Activated T-cell treated with anti-CD3 and anti-CD28 coated beads for 4 hours (primary cell): ENCODE results near the gene NOL4L.

Experiments used
- DNase-seq: peaks from one replicate; pipeline ENCODE4 v3.0.0-alpha.2; 2020

Gene NOL4L

DNA sequence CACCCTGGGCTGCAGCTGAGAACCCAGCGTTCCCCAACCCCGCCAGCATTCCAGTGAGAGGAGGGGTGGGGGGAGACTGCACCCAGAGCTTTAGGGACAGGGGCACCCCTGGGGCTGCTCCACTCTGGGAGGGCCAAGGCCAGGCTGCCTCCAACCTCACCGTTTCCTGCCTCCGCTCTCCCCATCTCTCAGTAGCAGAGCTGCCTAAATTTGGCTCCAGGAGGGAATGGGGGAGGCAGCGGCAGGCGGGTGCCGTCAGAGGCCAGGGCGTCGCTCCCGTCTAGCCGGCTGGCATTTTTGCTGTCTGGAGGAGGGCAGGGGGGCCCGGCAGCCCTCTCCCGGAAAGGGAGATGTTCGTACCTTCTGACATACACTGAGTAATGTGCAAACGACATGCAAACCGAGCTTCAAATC lies 46.6 kb downstream of the NOL4L start:
- DNase-seq, result no peak

DNA sequence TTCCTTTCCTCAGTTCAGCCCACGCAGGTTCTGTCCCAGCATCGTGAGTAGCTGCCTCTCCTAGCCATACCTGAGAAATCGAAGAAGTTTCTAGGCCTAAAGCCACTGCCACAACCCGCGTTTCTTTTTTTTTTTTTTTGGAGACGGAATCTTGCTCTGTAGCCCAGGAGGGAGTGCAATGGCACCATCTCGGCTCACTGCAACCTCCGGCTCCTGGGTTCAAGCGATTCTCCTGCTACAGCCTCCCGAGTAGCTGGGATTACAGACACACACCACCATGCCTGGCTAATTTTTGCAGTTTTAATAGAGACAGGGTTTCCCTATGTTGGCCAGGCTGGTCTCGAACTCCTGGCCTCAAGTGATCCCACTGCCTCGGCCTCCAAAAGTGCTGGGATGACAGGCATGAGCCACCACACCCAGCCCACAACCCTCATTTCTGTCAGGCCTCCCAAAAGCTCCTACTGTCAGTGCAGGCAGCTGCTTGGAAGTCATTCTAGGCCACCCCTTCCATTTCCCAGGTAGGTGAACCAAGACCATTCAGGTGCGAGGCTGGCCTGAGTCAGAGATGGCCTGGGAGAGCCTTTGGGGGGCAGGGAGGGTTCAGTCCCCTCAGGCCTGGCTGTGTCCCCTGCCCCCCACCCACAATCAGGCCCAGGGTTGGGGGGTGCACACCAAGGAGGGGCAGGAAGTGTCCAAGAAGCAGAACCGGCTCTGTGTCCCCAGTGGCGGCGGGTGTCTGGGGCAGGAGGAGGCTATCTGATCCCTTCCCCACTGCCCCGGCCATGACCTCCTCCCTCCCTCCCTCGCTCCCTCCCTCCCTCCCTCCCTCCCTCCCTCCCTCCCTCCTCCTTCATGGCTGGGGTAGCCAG lies 47.2 kb downstream of the NOL4L start:
- DNase-seq, result no peak

DNA sequence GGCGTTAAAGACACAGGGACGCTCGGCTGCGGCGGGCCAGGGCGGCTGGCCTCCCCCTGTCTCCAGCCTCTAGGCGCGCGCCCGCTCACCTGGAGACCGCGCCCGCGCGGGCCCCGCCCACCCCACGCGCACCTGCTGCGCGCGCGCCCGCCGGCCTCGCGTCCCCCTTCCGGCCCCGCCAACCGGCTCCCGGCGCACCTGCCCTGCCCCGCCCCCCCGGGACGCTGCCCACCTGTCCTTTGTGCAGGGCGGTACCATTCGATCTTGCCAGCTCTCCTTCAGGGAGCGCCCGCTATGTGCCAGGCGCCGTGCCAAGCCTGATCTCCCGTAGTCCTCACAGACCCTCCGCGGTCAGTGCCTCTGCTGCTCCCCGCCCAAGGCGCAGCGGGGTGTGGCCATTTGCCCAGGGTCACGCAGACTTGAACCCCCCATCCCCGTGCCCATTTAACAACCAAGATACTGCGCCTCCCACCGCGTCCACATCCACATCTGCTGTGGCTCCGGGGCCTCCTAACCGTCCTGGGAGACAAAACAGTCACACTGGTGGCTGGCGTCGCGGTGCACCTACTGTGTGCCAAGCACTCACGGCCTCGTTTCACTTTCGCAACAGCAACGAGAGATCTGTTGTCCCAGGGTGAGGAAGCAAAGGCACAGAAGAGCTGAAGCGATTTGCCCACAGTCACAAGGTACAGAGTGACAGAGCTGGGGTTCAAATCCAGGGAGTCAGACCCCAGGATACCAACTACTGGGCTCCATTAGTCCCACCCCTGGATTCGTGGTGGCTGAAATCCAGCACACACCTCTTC lies 48.1 kb downstream of the NOL4L start:
- peak; percentile 40 for DNase-seq

DNA sequence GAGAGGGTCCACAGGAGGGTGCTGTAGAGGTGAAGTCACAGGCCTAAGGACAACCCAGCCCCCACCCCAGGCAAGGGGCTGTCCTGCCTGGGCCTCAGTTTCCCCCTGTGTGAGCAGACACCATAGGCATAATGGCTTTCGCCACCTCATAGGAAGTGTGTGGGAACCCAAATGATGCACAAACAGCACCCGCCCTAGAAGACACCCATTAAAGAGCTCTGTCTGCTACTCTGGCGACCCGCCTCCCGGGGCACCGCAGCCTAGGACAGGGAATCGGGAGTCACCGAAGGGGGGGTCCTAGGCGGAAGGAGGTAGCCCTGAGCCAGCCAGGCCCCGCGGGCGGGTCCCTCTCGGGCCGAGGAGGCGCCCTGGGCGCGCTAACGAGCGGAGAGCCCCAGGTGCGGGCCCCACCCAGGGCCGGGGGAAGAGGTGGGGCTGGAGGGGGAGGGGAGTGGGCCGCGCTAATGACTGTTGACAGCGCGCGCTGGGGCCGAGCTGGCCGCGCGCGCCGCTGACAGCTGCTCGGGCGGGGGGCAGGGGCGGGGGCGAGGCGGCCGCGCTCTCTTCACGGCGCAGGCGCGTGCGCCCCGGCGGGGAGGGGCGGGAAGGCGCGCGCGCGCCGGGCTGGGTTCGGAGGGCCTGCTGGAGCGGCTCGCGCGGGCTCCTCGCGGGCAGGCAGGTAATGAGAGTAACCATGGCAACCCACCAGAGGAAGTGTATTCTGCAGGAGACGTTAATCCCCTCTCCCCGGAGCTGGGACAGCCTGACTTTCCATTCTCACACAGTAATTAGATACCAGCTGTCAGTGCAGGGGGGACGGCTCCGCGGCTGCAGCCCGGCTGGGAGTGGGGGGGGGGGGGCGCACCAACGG lies 48.9 kb downstream of the NOL4L start:
- peak; percentile 56 for DNase-seq

DNA sequence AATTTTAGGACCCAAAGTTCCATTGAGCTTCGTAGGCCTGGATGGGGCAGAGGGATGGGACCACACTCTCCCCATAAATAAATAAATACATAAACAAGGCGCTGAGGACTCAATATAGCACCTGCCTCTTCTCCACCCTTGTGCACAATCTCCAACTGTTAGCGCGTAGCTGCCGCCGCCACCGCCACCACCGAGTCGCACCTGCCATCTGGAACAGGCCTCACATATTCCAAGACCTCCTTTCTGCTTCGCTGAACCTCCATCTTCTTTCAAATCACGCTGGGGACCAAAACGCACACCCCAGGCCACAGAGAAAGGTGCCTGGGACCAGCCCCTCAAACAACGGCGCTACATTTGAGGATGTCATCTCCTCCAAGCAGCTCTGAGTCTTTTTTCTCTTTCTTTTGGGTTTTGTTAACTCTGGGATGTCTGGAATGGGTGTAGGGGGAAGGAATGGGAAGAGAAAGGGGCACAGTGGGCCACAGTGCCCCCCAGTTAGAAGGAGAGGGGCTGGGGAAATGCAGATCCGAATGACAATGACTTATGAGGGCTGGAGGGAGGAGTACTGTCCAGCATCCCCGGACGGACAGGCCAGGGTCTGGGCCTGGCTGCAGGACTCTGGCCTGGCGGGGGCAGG lies 49.7 kb downstream of the NOL4L start:
- DNase-seq, result no peak

DNA sequence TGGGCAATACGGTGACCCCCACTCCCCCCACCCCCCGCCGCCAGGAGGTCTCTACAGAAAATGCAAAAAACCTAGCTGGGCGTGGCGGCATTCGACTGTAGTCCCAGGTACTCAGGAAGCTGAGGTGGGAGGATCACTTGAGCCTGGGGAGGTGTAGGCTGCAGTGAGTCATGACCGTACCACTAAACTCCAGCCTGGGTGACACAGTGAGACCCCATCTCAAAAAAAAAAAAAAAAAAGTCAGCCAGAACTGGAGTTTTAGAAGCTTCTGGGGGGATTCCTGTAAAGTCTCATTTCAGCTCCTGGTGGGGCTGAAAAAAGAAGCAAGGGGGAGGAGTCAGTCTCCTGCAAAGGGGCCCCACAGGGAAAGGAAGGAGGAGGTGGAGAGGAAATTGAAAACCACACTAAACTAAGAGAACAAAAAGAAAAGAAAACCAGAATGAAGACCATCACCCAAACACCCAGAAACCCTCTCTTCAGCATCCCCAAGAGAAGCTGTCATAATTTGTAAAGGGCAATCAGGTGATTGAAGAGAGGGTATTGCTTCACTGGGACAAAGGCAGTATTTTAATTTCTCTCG lies 50.4 kb downstream of the NOL4L start:
- peak; percentile 52 for DNase-seq

DNA sequence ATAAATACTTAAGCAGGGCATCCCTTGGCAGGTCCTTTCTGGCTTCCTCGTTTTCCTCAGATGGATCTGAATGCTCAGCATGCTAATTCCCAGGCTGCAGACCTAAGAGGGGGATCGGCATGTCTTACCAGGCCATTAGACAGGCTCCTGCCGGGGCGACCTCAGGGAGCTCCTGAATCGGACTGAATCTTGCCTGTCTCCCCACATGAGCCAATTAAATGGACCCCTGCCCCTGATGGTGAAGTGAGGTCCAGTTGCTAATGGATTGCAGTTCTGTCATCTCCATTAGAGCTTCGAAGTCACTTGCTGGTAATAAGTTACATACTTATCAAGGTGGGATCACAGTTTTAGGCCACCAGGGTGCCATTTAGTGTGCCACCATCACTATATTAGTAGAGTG lies 51.4 kb downstream of the NOL4L start:
- DNase-seq, result no peak

DNA sequence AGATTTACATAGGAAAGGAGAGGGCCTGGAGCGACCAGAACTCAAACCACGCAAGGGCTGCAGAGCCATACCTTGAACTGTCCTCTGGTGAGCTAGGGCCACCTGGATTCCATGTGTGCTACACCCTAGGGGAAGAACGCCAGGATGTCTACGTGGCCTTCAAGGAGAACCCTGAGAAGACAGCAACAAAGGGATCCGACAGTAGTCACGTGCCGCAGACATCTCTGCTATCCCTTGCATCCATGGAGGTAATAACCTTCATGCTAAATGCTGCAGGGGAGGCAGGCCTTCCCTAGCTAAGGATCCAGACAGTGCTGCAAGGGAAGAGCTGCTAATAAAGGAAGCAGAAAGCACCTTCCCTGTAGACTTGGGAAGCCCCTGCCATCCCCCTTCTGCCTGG lies 52.9 kb downstream of the NOL4L start:
- DNase-seq, result no peak

DNA sequence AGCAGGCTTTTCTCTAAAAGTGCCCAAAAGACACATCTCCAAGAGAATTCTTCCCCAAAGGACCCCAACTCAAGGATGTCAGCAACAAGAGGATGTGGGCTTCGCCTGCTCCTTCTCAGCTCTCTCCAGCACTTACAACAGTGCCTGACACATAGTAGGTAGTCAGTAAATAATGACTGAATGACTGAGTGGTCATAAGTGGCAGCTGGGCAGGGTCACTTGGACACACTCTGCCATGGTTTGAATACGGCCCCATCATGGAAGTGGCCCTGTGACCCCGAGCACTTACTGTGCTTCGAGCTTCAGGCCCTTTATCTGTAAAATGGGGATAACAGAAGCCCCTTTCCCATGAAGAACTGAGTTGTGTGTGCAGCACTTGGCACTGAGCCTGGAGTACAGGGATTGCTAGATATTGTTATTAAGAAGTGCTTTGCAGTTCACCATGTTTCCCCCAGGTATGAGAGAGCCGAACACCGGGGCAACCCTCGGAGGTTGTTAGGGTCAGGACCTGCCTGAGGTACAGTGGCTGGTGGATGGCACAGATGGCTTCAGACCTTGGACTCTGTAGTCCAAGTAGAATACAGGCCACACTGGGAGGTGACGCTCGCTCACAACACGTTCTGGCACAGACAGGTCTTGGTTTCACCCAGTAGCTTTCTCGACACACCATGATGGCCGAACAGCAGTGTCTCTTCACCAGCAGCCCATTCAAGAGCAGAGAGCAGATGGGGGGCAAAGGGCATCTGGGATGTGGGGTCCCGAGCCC lies 56.0 kb downstream of the NOL4L start:
- no peak for DNase-seq

DNA sequence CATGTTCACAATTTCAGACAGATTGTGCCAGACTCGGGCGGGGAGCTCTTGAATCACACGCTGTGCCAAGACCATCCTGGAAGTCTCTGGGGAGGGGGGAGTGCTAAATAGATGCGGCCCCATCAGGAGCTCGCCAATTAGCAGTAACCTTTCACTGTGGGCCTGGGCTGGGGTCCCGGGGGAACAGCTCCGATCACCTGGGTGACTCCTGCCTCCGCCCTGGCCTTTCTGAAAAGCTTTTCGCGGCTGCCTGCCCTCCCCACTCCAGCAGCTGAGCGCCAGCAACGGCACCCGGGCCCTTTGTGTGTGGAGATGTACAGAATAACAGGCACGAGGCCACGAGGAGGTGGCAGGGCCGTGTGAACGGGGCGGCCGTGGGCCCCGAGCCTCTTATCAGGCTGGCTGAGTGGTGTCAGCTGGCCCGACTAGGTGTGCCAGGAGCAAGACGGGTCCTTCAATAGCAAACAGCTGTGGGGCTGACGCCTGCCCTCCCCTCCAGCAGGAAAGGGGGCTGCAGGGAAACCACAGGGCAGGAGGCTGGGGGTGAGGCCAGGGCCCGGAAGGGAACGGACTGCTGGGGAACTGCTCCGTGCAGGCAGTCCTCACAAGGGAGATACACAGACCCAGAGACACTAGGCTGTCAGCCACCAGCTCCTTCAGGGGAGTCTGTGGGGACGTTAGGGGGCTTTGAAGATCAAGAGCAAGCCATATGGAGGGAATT lies 56.8 kb downstream of the NOL4L start:
- DNase-seq, result no peak

DNA sequence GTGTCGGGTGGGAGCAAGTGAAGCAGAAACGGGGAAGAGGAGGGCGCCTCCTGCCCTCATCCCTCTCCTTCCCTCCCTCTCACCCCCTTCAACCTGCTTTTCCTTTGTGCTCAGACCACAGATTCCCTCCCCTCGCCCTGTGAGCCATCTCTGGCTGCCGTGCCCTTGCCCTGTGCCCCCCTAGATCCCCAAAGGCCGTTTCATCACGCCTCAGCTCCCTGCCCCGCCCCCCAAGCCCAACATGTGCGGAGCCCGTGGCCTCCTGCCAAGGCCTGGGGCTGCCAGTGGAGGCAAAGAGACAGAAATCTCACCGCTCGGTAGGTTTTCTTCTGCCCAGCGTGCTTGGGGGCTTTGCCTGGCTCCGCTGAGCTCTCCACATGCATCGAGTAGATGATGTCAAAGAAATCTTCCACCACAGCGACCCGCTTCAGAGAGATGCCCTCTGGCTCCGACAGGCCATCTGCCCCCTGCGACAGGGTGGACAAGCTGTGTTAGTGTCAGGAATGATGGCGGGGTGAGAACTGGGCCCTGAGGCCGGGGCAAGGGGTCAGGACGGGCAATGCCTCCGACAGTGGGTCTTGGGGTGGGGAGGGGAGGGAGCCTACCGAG lies 57.6 kb downstream of the NOL4L start:
- DNase-seq, result no peak

DNA sequence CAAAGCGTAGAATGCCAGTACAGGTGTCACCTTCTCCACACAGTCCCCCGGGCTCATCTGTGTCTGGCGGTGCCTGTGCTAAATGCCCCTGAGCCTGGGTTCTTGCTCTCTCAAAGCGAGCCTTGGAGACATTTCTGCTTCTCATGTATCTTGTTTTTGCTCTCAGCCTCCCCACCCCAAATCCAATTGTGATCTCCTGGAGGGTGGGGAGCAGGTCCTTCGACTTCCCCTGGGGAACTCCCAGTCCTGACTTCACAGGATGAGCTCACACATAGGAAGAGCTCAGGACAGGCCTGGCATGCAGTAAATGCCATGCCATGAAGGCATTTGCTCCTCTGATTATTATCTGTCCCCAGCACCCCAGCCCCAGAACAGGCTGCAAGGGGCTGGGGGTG lies 58.1 kb downstream of the NOL4L start:
- DNase-seq, result no peak

DNA sequence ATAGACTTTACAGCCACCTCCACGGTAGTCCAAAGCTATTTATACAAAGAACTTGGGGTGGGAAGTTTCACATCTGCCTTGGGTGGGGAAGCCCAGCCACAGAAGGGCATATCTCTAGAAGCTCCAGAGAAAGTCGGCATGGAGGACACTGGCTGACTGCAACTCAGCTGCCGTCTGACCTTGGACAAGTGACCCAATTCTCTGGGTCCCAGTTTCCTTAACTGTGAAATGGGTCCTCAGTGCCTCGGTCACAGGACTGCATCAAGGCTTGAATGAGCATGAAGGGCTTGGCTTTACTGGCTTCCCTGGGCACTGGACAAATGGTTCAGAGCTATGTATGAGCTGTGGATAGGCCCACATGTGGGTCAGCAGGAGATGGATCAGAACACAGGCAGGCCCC lies 58.6 kb downstream of the NOL4L start:
- DNase-seq, result no peak

DNA sequence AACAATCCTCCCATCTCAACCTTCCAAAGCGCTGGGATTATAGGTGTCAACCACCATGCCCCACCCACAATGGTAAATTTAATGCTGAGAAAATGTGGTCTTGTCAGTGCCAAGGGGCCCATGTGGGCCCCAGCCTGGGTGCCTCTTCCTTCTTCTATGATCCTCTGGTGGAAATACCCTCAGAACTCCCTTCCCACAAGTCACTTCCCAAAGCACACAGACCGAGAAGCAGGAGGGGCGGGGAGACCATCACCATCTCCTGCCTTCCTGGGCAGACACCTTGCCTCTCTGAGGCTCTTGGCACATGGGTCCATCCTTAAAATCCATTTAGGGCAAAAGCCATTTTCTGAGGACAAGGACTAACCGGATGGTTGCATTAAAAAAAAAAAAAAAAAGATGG lies 59.0 kb downstream of the NOL4L start:
- no peak for DNase-seq

DNA sequence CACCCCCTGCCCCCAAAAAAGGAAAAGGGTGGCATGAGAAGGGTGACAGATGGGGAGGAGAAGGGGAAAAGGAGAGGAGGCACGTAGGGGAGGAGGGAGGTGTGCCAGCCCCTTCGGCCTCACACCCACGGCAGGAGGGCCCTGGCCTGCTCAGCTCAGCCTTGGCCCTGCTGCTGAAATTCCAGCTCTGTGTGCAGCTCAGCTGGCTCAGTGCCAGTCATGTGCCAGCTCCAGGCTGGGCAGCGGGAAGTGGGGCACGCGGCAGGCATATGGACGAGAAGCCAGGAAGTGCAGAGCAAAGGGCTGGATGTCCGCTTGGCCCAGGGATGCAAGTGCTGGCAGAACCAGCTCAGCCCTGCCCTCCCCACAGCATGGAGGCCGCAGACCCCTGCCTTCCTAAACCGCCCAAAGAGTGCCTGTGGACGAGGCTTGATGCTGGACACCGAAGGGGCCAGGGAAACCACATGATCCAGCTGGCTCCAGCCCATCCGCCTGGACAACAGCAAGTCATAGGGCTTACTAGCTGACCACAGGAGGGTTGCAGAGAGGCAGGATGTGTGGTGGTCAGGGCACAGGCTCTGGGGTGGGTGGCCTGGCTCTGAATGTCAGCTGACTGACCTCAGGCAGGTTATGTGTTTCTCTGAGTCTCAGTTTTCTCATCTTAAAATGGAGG lies 60.2 kb downstream of the NOL4L start:
- DNase-seq, result no peak

DNA sequence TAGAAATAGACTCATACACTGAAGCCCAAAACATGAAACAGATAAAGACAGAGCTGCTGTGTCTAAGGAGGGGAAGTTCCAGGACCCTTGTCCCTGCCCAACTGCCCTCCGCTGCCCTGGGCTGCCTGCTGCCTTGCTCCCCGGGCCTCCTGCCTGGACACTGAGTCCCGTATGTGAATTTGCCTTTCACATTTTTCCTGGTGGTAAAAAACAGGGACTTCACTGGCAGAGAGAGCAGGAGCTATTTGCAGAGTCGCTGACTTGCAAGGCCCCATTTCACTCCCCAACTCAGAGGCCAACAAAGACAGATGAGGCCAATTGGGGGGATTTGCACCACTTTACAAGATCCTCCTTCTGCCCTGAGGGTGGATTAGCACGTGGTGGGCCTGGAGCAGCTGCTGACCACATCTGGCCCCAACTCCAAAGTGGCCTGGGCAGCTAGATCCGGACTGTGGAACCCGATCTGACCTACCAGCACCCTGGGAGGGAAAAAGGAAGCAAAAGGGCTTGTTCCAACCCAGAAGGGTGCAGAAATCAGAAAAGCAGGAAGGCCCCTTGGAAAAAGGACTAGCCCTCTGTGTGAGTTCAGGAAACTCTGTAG lies 61.4 kb downstream of the NOL4L start:
- DNase-seq, result no peak

DNA sequence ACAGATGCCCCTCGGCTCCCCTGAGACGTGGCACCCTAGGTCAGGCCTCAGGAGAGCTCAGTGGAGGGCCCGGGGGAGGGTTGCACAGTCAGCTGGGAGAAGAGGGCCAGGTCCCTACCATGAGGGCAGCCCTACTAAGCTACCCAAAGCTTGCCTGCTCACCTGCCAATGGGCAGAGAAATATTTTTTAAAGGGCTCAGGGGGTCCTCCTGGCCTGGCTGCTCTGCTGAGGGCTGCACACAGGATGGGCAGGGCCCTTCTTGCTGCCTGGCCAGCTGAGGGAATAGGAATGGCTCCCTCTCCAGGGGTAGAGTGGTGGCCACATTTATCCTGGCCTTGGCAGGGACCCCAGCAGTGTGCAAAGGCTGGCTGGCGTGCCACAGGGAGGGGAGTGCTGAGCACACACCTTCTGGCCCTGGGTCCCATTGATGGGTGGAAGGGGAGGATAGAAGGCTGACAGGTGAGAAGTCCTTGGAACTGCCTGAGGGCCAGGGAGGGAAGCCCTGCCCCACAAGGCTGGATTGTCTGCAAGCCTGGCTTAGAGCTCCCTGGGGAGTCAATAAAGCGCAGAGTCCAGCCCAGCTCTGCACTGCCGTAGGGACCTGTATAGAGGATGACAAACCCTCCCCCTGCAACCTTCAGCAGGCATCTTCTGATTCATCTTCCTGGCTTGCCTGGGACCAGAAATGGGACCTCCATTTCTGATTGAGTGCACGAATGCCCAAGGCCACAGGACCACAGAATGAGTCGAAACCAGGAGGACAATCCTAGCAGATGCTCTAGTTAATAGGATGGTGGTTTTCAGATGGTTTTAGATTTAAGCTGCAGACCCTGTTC lies 62.1 kb downstream of the NOL4L start:
- no peak for DNase-seq

DNA sequence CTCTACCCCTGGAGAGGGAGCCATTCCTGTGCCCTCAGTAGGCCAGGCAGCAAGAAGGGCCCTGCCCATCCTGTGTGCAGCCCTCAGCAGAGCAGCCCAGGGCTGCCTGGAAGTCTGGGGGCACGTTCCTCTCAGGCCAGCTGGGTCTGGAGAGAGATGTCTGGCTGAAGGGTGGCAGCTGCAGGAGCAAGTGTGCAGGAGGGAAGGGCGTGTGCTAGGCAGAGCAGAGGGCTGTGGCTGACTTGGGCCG lies 62.7 kb downstream of the NOL4L start:
- DNase-seq, result no peak
